Measurements from ENCODE around the gene TGM1. TPM values are rescaled to one million over a fixed set of nuclear protein-coding genes. Genes with fewer than 3 reads are reported as not detected.
"Not testable (repeated sequence)": the region's sequence is repeated elsewhere in the genome, so short reads cannot be mapped to it uniquely, and the experiment has no call there.

The TGM1 gene
- total RNA-seq, 1 donor from 2014 or later, result 0.45 TPM

GRCh38 chr14:24207104-24207551 lies 55.8 kb downstream of the TGM1 start:
- no peak for DNase-seq (ENCODE audit: low read depth)

- no peak for DNase-seq (ENCODE audit: low read depth)
These were observed 56.5 kb downstream of the TGM1 start for GRCh38 chr14:24206260-24207103.

- DNase-seq (ENCODE audit: low read depth), result no peak
These were observed 58.5 kb downstream of the TGM1 start for GRCh38 chr14:24204163-24205146.

- not testable (repeated sequence) for DNase-seq (ENCODE audit: low read depth)
These were observed 59.6 kb downstream of the TGM1 start for GRCh38 chr14:24203249-24203886.

DNA sequence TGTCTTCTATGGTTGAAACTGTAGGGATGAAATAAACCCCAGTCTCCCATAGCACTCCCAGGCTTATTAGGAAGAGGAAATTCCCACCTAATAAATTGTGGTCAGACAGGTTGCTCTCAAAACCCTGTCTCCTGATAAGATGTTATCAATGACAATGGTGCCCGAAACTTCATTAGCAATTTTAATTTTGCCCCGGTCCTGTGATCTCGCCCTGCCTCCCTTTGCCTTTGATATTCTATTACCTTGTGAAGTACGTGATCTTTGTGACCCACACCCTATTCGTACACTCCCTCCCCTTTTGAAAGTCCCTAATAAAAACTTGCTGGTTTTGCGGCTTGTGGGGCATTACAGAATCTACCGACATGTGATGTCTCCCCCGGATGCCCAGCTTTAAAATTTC lies 60.4 kb downstream of the TGM1 start:
- not testable (repeated sequence) for DNase-seq (ENCODE audit: low read depth)

Other genes starting within 250 kb of the TGM1 start
- gene CARMIL3, start 211.2 kb downstream of the TGM1 start, total RNA-seq, result 0.10 TPM in 1 of 2 replicates, not detected in the other
- not detected in 2 replicates for gene CPNE6, start 191.6 kb downstream of the TGM1 start, total RNA-seq
- gene PCK2, start 168.9 kb downstream of the TGM1 start, total RNA-seq, result 18.5 and 28.0 TPM in 2 replicates
- 73.8 and 112 TPM in 2 replicates for gene DCAF11, start 148.4 kb downstream of the TGM1 start, total RNA-seq
- 1.6 and 2.4 TPM in 2 replicates for gene NRL, start 148.2 kb downstream of the TGM1 start, total RNA-seq
- gene FITM1, start 132.5 kb downstream of the TGM1 start, total RNA-seq, result 0.25 TPM in 1 of 2 replicates, not detected in the other
- 209 and 265 TPM in 2 replicates for gene PSME1, start 127.0 kb downstream of the TGM1 start, total RNA-seq
- gene EMC9, start 121.6 kb downstream of the TGM1 start, total RNA-seq, result 10.1 and 20.7 TPM in 2 replicates
- 69.3 and 258 TPM in 2 replicates for gene PSME2, start 116.6 kb downstream of the TGM1 start, total RNA-seq
- 52.1 and 52.6 TPM in 2 replicates for gene RNF31, start 115.7 kb downstream of the TGM1 start, total RNA-seq
- 78.3 and 87.7 TPM in 2 replicates for gene IRF9, start 101.9 kb downstream of the TGM1 start, total RNA-seq
- 13.4 and 43.3 TPM in 2 replicates for gene REC8, start 91.1 kb downstream of the TGM1 start, total RNA-seq
- 47.4 and 76.0 TPM in 2 replicates for gene IPO4, start 74.4 kb downstream of the TGM1 start, total RNA-seq
- gene TM9SF1, start 67.7 kb downstream of the TGM1 start, total RNA-seq, result 75.4 and 153 TPM in 2 replicates
- gene TSSK4, start 57.5 kb downstream of the TGM1 start, total RNA-seq, result 0.05 TPM in 1 of 2 replicates, not detected in the other
- gene CHMP4A, start 49.7 kb downstream of the TGM1 start, total RNA-seq, result 38.4 and 65.1 TPM in 2 replicates
- gene MDP1, start 47.1 kb downstream of the TGM1 start, total RNA-seq, result 10.0 and 10.2 TPM in 2 replicates
- 146 and 185 TPM in 2 replicates for gene NEDD8, start 30.8 kb downstream of the TGM1 start, total RNA-seq
- 96.7 and 106 TPM in 2 replicates for gene GMPR2, start 30.2 kb downstream of the TGM1 start, total RNA-seq
- 46.8 and 75.5 TPM in 2 replicates for gene TINF2, start 20.6 kb downstream of the TGM1 start, total RNA-seq
- gene RABGGTA, start 8.4 kb upstream of the TGM1 start, total RNA-seq, result 25.2 and 29.7 TPM in 2 replicates
- 18.3 and 29.9 TPM in 2 replicates for gene DHRS1, start 36.6 kb upstream of the TGM1 start, total RNA-seq
- gene NOP9, start 36.7 kb upstream of the TGM1 start, total RNA-seq, result 23.2 and 32.3 TPM in 2 replicates
- gene CIDEB, start 44.8 kb upstream of the TGM1 start, total RNA-seq, result 0.87 and 2.8 TPM in 2 replicates
- gene LTB4R2, start 47.0 kb upstream of the TGM1 start, total RNA-seq, result 1.9 and 3.6 TPM in 2 replicates
- 0.17 and 1.3 TPM in 2 replicates for gene LTB4R, start 48.3 kb upstream of the TGM1 start, total RNA-seq
- 0.40 and 2.6 TPM in 2 replicates for gene ADCY4, start 71.9 kb upstream of the TGM1 start, total RNA-seq
- gene RIPK3, start 76.8 kb upstream of the TGM1 start, total RNA-seq, result 1.8 and 9.7 TPM in 2 replicates
- 5.6 and 6.7 TPM in 2 replicates for gene NFATC4, start 105.0 kb upstream of the TGM1 start, total RNA-seq
- 2.4 and 4.3 TPM in 2 replicates for gene NYNRIN, start 135.8 kb upstream of the TGM1 start, total RNA-seq
- gene CBLN3, start 166.5 kb upstream of the TGM1 start, total RNA-seq, result 0.52 and 1.2 TPM in 2 replicates
- gene KHNYN, start 166.8 kb upstream of the TGM1 start, total RNA-seq, result 48.5 and 59.9 TPM in 2 replicates
- gene SDR39U1, start 179.6 kb upstream of the TGM1 start, total RNA-seq, result 6.4 and 10.4 TPM in 2 replicates
- not detected in 2 replicates for gene CMA1, start 245.1 kb upstream of the TGM1 start, total RNA-seq

Data from renal cortical epithelial cell (primary cell).